ES-I3 (cell line): ENCODE data around the gene NTM.
"Not testable (repeated sequence)": the region's sequence is repeated elsewhere in the genome, so short reads cannot be mapped to it uniquely, and the experiment has no call there.

Experiments used
- H3K36me3 ChIP-seq: 2 replicates; pipeline ENCODE4 v1.6.1; 2013; ENCODE audit warnings: mild to moderate bottlenecking, low read length, control low read depth, moderate library complexity; ENCODE audit not compliant: insufficient read depth
- H3K4me1 ChIP-seq: 2 replicates; pipeline ENCODE4 v1.6.1; 2013; ENCODE audit warnings: mild to moderate bottlenecking, control low read depth, low read length; ENCODE audit not compliant: insufficient read depth
- H3K9ac ChIP-seq: 2 replicates; pipeline ENCODE4 v1.6.1; 2013; ENCODE audit warnings: low read depth, mild to moderate bottlenecking, low read length, moderate library complexity
- H3K9me3 ChIP-seq: 2 replicates; pipeline ENCODE4 v1.6.1; 2013; ENCODE audit warnings: mild to moderate bottlenecking, low read length, moderate library complexity; ENCODE audit not compliant: control insufficient read depth, insufficient read depth

Gene NTM

DNA sequence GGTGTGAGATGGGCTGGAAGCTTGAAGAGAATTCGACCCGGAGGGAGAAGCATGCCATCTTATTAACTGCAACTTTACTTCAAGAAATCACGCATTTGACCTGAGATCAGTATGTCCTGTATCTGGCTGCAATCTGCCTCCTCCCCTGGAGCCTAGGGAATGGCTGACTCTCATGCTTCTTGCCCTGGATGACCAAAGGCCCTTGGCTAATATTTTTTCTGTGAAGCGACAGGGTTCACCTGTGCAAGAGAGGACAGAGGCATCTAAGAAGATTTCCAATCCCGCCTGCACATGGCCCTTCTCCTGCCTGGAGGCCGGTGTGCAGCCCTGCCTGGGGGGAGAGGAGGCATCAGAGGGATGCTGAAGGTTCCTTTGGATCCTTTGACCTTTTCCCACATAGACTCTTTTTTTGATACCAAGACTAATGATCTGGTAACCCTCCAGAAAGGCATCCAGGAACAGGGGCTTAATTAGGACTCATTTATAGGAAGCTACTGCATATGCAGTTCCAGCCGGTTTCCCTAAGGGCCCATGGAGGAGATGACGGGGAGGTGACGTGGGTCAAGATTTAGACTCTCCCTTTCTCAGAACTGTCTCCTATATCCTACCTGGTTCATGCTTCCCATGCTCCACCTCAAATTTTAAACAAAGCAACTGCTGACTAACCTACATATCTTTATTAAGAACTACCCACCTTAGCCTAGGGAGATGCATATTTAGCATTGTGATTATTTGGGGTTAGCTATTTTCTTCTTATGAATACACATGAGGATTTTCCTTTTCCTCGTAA is 50.8 kb downstream of the NTM start:
- no peak overlapping the region for H3K9ac ChIP-seq
- H3K36me3 ChIP-seq, result no peaks in the 10 kb centered on the region
- no peaks in the 10 kb centered on the region for H3K4me1 ChIP-seq
- H3K9me3 ChIP-seq, result no peaks in the 10 kb centered on the region

DNA sequence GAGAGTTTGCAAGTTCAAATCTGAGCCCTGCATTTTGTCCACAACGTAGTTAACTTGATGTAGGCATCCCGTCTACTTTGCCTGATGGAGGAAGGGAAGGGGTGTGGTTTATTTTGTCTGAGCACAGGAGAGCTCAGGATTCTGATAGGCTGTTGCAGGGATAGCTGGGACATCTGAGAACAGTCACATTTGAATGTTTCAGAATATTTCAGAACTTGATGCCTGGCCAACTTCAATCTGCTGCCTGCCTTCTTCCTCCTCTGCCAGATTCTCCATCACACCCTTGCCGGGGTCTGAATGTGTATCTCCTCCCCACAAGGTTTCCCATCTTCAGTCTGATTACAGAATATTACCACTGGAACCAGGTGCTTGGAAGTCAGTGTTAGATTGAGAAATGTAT is 51.6 kb downstream of the NTM start:
- Histone ChIP-seq H3K9me3 (no peaks in the 10 kb centered on the region), H3K36me3 (no peaks in the 10 kb centered on the region), H3K9ac (no peak overlapping the region), H3K4me1 (no peaks in the 10 kb centered on the region)

DNA sequence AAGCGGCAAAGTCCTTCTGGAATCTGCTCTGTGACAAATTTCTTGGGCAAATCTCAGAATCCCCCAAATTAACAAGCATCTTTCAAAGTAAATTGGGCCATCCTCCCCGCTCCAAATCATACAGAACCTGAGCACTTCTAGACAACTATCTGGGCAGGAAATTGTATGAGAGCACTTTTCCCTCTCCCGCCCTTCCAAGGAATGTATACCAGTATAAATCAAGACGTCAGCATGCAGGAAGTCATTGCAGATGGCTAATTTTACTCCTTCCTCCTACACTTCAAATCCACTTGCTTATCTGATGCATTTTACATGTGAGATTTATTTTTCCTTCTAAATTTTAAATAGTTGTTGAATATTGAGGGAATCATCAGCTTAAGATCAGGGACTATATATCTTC is 52.1 kb downstream of the NTM start:
- Histone ChIP-seq H3K9ac (no peak overlapping the region), H3K4me1 (no peaks in the 10 kb centered on the region), H3K36me3 (no peaks in the 10 kb centered on the region), H3K9me3 (no peaks in the 10 kb centered on the region)

DNA sequence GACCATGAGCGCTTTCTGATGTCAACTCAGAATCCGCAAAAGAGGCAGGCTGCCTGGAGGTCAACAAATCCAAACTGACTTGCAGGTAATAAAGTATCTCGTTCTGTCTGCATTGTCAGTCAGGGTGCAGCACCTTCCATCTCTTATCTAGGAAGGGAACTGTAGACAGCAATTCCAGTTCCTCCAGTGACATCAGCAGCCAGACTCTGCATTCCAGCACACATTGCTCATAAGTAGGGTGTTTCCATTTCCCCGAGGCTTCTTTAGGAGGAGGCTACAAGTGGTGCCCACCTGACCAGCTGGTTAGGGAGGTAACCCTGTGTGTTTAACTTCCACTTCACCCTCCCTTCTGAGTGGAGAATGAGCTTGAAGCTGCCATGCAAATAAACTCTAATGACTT is 53.3 kb downstream of the NTM start:
- Histone ChIP-seq H3K9ac (no peak overlapping the region), H3K36me3 (no peaks in the 10 kb centered on the region), H3K9me3 (no peaks in the 10 kb centered on the region), H3K4me1 (no peaks in the 10 kb centered on the region)

DNA sequence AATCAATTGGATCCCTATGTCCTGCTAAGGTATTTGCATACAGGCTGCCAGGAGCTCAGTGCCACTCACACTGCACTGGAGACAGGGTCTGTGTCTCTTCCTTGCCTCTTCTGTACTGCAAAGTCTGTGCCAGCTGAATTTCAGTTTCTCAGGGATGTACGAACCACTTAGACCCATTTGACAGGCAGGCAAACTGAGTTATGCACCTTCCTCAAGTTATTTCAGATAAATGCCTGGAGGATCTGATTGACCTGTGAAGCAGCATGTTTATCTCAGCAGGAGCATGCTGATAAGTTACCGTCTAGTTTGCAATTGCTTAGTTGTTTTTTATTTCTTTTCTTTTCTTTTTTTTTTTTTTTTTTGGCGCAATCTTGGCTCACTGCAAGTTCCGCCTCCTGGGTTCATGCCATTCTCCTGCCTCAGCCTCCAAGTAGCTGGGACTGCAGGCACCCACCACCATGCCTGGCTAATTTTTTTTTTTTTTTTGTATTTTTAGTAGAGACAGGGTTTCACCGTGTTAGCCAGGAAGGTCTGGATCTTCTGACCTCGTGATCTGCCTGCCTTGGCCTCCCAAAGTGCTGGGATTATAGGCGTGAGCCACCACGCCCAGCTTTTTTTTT is 54.0 kb downstream of the NTM start:
- not testable (repeated sequence) for H3K36me3 ChIP-seq, H3K9ac ChIP-seq, H3K4me1 ChIP-seq, H3K9me3 ChIP-seq

DNA sequence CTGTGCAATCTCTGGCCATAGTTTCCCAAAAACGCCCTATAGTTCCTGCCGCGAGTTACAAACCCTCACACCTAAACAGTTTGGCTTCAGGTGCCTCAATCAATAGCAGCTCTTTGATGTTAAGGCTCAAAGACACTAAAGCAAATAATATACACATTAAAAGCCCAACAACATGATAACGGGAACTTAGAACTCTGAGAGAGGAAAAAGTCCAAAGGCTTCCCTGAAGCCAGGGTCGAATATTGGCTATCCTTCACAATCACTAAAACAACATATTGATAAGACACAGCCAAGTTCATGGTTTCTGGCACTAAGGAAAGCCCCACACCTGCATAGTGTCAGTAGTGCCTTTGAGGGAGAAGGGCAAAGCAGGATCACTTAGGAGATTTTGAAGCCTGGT is 54.9 kb downstream of the NTM start:
- Histone ChIP-seq H3K9ac (no peak overlapping the region), H3K4me1 (no peaks in the 10 kb centered on the region), H3K9me3 (no peaks in the 10 kb centered on the region), H3K36me3 (no peaks in the 10 kb centered on the region)

DNA sequence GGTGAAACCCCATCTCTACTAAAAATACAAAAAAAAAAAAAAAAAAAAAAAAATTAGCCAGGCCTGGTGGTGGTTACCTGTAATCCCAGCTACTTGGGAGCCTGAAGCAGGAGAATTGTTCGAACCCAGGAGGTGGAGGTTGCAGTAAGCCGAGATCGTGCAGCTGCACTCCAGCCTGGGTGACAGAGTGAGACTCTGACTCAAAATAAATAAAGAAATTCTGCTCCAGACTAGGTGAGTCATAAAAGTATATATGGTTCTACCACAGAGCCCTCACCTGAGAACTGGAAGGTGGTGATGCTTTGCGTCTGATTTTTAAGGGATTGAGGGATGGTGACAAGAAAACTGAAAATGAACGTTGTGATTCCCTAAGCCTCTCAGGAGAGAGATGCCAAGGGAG is 58.4 kb downstream of the NTM start:
- no peak overlapping the region for H3K9ac ChIP-seq
- H3K36me3 ChIP-seq, result no peaks in the 10 kb centered on the region
- H3K4me1 ChIP-seq, result no peaks in the 10 kb centered on the region
- H3K9me3 ChIP-seq, result no peaks in the 10 kb centered on the region

DNA sequence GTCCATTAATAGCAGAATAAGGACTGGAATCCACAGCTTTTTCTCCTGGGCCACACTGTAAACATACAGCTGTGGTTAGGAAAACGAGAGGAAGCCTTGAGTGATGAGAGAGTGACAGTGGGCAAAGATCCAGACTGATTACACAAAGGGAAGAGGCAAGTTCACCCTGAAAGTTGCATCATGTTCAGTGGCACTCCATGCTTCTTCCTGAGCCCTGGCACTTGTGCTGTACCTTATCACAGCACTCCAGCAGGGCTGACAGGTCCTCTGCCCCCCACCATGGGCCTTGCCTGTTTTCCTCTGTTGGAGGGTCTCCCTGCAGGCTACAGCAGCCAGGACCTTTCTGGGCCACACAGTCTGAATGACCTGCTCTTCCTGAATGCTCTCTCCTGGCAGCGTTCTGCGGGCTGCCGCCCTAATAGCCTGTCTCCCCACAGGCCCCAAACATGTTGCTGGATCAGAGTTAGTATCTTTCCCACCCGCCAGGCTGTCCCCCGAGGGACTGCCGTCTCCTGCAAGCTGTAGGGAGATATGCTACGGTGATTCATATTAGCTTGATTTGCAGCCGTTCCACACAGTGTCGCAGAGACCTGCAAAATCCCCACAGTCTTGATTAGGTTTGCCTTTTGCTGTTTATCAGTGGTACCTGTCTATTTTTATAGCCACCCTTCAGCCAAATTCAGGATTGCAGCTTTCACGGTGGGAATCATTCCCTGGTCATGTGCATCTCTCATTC is 60.2 kb downstream of the NTM start:
- H3K4me1 ChIP-seq, result no peaks in the 10 kb centered on the region
- H3K9me3 ChIP-seq, result no peaks in the 10 kb centered on the region
- no peak overlapping the region for H3K9ac ChIP-seq
- no peaks in the 10 kb centered on the region for H3K36me3 ChIP-seq

DNA sequence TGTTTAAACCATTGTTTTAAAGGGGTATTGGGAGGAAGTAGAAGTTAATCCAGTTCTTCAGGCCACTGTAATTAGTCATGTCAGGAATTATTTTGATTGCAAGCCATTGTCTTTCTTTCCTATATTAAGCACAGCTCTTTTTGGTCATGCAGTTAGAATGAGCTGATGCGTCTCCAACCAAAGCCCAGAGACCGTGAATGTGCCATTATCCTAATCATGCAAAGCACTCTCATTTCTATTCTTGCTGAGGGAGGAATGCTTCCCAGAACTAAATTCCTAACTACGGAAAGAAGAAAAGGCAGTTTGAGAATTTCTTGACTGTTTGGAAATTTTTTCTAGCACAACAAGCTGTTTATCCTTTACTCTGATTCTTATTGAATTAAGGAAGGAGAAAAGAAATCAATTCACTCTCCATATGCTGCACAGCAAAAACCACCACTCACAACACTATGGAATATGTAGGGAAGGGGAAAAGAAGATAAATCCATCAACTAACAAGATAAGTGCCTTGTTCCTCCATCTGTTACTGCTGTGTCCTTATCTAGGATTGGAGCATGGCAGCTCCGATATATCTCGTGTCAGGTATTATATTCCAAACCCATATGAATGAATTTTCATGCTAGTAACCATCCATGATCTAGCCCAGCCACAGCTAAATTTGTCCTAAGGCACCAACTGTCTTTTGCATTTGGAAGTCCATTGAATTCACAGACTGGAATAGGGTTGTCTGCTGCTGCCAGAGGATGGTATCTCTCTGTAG is 70.8 kb downstream of the NTM start:
- no peaks in the 10 kb centered on the region; the same call in 1 of the 2 replicates for H3K9me3 ChIP-seq
- no peaks in the 10 kb centered on the region; the same call in 1 of the 2 replicates for H3K36me3 ChIP-seq
- H3K4me1 ChIP-seq, result no peaks in the 10 kb centered on the region
- H3K9ac ChIP-seq, result no peak overlapping the region

DNA sequence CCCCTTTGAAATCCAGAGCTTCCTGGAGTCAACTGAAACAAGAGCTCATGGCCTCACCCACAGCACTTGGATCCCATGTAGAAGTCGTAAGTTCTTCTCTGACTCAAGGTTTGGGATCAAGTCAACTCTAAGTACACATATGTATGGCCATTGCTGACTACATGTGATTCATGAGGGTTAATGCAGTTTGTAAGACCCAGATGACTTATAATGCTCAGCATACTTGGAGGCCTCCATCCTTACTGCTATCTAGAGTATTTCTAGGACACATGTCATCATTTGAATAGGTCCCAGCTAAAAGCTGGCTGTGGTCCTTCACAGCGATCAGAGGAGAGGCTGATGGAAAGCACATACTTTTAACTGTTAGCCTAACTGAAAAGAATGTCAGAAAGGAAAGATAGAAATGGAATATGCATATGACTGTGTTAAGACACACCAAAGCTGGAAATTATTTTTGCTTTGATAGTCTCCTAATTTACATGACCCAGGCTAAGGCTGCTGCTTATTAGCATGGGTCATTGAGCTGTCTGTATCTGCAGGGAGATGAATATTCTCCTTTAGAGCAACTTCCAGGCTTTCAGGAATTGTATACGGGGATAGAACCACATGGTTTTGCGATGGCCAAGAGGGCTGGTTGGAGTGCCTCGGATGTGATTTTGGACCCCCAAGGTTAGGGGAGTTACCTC is 76.3 kb downstream of the NTM start:
- H3K36me3 ChIP-seq, result no peaks in the 10 kb centered on the region; the same call in 1 of the 2 replicates
- no peaks in the 10 kb centered on the region; the same call in 1 of the 2 replicates for H3K4me1 ChIP-seq
- no peak overlapping the region for H3K9ac ChIP-seq
- H3K9me3 ChIP-seq, result no peaks in the 10 kb centered on the region; the same call in 1 of the 2 replicates

DNA sequence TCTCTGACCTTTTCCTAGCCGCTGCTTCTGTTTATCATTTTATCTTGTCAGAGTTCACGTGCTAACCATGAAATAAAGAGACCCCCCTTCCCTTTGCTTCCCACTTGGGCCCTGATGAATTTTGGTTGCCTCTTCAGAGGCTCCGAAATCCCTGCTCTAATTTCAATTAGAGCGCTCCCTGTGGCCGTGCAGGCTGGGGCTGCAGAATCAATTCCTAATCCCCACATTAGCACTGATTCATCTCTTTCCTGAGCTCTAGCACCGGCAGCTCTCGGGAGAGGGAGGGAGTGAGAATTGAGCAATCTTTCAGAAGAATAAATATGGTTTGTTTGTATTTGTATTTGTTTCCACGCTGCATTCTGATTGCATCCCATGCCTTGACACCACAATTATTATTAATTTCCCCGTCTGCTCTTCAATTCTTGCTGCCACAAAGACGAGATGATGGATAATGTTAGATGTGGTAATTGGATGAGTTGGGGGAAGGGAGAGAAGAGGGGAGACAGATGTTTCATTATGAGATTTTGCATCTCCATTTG is 76.9 kb downstream of the NTM start:
- Histone ChIP-seq H3K36me3 (no peaks in the 10 kb centered on the region; the same call in 1 of the 2 replicates), H3K9me3 (no peaks in the 10 kb centered on the region; the same call in 1 of the 2 replicates), H3K9ac (no peak overlapping the region), H3K4me1 (no peaks in the 10 kb centered on the region; the same call in 1 of the 2 replicates)

DNA sequence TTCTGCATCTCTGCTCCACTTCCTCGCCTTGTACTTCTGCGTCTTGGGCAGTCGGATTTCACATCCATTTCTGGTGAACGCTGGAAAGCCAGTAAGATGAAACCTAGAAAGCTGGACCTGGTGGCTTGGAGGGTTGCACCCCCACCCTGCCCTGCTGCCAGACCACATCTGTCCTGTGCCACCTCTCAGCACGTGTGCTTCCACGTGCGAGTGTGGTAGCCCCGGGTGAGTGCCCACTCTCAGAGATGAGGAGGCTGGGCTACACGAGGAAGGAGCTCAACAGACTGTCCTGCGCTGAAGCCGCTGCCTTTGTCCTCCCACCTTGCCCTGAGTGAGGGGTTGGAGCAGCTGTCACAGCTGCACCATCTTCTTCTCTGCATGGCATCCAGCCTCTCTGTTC is 77.5 kb downstream of the NTM start:
- Histone ChIP-seq H3K9me3 (no peaks in the 10 kb centered on the region; the same call in 1 of the 2 replicates), H3K36me3 (no peaks in the 10 kb centered on the region), H3K4me1 (no peaks in the 10 kb centered on the region; the same call in 1 of the 2 replicates), H3K9ac (no peak overlapping the region)
